HG03457 (cell line): ENCODE measurements around the gene JADE2.
"Not testable (repeated sequence)": the region's sequence is repeated elsewhere in the genome, so short reads cannot be mapped to it uniquely, and the experiment has no call there.

Experiments used
- ATAC-seq: cut with Tn5 transposase; IDR thresholded peaks from one replicate; pipeline ENCODE4 v1.9.1; 2021; ENCODE audit warnings: moderate number of reproducible peaks; ENCODE audit not compliant: unreplicated experiment

Gene JADE2

DNA sequence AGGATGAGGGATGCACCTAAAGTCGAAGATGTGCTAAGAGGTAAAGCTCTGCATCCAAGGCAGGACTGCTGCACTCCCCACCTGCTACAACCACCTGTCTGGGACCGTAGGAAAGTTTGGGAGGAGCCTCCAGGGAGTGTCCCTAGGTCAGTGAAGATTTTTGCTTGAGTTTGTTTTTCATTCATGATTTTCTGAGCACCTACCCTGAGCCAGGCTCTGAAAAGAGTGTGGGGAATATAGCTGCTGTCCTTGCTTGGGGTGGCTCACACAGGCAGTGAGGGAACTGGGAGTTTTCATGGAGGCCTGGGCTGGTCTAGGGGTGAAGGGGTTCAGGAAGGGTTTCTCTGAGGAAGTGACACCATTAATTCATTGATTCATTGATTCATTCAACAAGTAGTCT, 58.3 kb downstream of the JADE2 start:
- ATAC-seq, result no peak

DNA sequence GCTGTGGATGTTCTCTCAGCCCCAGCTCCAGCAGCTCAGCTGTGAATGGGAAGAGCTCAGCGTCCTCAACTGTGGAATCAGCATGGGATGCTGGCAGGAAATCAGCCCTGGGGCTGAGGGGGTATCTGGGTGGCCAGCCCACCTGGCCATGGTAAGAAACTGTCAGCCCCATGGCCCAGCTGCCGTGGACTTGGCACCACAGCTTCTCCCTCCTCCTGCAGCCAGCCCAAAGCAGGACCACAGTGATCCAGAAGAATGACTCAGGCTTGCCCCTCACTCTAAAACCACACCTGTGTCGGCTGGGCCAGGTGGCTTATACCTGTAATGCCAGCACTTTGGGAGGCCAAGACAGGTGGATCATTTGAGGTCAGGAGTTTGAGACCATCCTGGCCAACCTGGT, 59.2 kb downstream of the JADE2 start:
- ATAC-seq, result no peak

DNA sequence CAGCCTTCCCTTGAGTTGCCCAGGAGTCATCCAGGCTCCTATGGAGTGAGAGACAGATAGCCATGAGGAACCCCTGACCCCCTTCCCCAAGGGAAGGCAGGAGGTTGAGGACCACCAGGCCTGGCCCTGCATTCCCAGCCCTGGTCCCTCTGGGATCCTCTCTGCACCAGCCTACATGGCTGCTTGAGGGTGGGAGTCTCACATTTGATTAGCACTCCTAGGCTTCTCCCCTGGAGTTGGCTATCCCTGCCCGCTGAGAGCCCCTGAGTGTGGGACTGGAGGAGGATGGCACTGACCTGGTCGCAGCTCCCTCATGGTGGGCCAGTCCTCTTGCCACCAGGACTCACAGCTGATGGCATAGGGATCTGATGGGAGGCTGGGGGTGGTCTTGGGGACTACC, 60.5 kb downstream of the JADE2 start:
- no peak for ATAC-seq

DNA sequence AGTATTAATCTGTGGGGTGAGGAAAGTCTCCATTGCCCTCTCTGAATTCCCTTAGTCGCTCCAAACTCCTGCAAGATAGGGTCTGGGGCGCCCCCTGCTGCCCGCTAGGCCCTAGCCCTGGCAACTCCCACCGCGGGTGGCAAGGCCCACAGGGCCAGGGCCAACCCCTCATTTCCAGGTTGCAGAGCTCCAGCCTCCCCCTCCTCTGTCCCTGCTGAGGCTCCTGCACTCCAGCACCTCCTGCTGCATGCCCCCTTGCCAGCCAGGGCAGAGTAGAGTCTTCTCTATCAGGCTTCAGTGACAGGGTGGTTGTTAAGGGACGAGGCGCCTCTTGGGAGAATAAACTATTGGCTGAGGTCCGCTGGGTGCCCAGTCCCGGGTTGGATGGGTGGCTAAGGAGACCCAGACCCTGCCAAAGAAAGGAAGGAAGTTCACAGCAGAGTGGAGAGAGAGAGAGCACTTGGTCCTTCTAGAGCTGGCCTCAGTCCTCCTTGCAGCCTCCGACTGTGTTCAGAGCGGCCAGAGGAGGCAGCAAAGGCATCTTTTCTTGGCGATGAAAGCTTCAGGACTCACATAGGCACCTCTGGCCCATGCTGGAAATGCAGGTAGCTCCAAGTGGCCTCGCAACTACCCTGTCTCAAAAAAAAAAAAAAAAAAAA, 61.5 kb downstream of the JADE2 start:
- ATAC-seq, result peak; percentile 60

DNA sequence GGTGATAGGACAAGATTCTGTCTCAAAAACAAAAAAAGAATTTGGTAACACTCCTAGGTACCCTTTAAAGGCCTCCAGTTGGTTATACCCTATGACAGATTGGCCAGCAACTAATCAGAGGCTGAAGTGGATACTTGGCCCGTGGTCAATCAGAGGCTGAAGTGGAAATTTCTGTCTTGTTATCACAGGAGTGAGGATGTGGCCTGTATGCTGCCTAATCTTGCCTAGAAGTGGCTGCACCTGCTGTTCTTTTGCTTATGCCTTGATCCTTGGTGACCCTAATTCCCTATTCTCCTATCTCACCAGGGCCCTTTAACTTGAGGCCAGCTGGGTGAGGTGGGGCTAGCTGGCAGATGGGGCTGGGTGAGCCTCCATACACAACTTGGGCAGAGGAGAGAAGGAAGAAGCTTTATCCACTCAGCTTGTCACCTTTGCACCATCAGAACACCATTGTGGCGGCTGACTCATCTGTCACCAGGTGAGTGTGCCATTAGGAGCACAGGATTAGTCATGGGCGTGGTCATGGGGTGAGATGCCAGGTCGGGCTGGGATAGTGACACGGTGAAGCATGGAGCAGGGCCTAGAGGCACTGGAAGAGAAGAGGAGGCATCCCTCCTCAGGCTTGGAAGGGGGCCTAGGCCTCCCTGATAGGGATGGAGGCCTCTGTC, 65.7 kb downstream of the JADE2 start:
- no peak for ATAC-seq

DNA sequence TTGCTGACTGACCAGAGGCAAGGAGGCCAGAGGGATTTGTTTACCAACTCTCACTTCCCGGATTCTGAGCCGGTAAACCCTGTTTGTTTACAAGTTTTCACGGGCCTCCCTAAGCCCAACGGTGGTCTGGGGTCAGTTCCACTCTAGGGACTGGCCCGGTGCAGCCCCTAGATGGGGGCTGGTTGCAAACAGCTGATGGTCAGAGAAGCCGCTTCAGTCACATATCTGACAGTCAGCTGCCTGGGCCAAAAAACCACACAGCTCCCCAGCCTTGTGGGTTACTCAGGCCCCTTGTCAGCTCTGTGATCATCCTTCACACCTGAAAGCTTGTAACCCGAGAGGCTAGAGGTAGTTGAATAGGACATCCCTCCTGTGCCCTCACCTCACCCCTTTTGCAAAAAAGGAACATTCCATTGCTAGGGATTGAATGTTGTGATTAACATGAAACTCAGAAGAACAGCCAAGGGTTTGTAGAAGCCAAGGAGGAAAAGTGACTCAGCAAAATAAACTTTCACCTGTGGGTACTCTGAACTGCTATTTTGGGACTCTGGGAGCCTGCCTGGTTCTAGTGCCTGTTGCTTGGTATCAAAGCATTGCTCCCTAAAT, 66.8 kb downstream of the JADE2 start:
- ATAC-seq, result no peak

DNA sequence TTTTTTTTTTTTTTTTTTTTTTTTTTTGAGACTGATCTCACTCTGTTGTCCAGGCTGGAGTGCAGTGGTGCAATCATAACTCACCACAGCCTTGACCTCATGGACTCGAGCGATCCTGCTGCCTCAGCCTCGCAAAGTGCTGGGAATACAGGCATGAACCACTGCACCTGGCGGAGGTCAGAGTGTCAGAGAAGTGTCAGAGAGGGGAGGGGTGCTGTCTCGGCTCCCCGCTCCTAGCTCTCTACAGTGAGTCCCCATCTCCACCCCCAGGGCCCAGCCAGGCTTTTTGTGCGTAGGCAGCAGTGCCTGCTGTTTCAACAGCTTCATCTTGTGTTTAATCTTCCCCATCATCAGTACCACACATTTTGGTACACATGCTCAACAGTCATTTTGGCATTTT, 68.9 kb downstream of the JADE2 start:
- ATAC-seq, result no peak

DNA sequence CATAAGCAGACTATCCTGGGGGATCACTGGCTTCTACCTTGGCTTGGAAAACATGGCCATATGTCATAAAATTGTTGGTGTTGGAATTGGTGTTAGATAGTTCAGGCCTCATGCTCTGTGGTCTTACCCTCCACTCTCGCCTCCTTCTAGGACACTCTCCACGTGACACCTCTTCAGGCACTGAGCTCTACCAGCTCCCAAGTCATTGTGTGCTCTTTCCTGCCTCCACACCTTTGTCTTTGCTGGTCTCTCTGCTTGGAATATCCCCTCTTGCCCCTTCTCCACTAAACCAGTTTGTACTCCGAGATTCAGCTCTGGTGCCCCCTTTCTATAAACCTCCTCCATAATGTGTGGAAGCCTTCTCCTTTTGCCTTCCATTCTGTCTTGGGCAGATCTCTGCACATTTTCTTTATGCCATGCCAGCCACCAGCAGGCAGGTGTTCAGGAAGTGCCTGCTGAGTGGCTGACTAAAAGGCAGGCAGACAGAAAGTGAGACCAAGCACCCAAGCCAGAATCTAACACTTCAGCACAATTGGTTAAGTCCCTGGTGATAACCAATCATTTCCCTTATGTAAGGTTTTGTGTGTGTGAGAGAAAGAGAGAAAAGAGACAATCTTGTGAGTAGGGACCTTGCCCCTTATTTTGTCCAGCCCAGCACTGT, 69.5 kb downstream of the JADE2 start:
- peak; percentile 38 for ATAC-seq

DNA sequence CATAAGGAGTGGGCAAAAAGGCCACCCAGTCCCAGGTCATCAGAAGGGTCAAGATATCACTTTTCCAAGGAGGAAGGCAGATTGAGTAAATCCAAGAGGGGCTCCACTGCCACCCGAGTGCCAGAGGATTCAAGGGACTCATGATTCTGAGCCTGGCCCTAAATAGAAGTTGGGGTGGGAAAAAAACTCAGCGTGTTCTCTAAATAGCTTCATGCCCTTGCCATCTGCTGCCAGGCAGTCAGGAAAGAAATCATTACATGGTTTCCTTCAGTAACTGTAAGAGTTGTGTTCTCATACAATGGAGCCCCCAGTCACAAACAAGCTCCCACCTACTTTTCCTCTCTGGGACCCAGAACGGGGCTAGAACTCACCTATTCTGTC, 70.0 kb downstream of the JADE2 start:
- ATAC-seq, result no peak

DNA sequence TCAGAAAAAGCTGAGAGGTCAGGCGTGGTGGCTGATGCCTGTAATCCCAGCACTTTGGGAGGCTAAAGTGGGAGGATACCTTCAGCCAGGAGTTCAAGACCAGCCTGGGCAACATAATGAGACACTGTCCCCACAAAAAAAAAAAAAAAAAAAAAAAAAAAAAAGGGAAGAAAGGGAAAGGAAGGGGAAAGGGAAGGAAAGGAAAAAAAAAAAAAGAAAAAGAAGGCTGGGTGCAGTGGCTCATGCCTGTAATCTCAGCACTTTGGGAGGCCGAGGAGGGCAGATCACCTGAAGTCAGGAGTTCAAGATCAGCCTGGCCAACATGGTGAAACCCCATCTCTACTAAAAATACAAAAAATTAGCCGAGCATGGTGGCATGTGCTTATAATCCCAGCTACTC, 74.3 kb downstream of the JADE2 start:
- not testable (repeated sequence) for ATAC-seq

DNA sequence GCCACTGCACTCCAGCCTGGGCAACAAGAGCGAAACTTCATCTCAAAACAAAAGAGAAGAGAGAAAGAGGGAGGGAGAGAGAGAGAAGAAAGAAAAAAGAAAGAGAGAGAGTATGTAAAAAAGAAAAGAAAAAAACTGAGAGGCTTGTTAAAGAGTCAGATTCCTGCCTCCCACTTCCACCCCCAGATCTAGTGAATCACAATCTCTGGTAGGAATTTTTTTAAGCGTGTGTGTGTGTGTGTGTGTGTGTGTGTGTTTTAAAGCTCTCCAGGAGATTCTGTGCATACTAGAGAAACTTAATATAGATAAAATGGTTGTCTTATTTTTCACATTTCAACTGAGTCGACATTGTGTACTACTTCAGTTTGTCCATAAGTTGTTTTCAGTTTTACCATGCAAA, 75.1 kb downstream of the JADE2 start:
- ATAC-seq, result no peak

DNA sequence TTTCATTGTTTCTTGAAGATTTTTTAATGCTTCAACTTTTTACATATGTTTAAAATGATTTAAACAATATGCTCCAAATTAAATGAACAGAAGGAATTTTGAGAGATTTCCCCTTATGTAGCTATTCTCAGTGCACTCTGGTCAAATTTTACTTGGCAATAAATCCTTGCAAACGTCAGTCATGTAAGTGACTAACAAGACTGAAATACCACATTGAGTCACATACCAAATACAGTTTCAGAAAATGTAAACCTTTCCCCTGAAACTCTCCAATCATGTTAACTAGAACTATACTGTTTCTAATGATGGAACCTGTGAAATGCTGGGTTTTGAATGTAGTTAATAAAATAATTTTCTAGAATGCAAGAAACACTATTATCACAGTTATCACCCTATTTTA, 77.6 kb downstream of the JADE2 start:
- ATAC-seq, result no peak

DNA sequence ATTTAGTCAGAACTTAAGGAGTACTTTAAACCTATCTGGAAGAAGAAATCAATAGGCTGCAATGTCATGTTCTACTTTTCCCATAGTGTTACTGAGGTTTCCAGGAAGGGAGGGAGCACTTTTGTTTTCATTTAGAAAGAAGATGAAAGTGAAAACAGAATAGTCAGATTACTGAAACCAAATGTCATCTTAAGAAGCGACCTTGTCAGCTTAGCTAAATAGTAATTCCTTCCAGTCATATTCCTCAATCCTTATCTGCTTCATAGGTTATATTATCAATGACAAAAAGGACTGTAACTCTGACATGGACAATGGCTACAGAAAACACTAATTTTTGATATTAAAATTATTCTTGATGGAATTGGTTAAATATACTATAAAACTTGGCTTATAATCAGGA, 79.4 kb downstream of the JADE2 start:
- no peak for ATAC-seq

DNA sequence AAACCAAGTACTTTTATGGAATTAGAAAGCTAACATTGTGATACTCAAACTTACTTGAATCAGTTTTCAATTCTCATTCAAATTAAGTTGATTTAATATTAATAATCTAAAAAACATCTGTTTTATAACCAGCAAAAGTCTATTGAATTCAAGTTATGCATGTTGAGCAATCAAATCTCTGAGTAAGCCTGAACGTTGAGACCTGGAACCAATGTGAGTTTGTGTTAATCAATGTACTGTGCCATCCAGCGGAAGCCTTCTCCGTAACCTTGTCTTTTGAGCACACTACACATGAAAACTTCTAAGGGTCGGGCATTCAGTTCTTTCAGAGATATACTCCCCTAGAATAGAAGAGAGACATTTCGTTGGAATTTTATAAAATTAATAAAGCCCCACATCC, 81.3 kb downstream of the JADE2 start:
- no peak for ATAC-seq

DNA sequence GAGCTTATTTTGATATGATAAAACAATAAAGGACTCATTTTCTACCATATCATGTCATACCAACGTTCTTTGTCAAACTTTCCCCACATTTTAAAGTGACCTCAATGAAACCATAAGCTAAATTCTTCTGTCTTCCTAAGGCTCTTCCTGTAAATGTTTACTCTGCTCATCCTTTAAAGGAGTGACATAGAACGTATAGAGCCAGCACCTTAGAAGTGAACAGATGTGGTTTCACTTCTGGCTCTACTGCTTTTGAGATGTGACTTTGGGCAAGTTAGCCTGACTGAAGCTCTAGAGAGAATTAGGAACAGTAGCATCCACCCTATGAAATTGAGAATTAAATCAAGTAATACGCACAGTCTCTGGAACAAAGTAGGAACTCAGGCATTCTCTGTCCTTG, 83.1 kb downstream of the JADE2 start:
- no peak for ATAC-seq

DNA sequence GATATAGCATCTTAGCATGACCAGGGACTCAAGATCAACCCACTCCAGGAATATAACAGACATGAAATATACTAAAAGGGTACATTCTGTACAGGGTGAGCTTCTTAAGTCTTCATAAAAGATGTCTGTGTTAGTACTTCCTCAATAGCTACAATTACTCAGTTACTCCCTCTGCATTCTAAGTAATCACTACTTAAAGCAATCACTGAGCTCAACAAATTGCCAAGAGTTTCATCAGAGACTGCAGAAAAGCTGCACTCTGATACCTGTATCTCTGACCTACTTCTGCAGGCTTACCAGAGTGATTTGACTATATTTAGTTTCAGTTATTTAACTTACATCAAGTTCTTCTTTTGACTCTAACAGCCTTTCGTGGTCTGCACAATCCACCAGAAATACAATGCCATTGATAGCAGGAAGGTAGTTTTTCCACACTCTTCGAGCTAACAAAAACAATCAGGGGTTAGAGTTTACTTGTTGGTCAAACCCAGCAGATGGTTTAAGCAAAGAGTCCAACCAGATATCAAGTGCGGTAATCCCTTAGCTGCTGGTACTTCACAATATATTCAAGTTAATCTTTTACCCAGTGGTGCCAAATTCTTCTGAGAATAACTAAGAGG, 83.9 kb downstream of the JADE2 start:
- ATAC-seq, result no peak

DNA sequence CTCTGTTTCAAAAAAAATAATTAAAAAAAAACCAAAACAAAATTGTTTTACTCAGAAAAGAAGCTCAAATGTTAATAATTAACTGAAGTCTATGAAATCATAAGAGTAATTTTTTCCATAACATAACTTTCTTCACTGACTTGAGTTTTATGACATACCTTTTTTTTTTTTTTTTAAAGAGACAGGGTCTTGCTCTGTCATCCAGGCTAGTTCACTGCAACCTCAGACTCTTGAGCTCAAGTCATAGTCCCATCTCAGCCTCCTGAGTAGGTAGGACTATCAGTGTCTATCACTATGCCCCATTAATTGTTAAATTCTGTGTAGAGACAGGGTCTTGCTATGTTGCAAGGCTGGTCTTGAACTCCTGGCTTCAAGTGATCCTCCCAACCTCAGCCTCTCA, 85.3 kb downstream of the JADE2 start:
- ATAC-seq, result no peak

DNA sequence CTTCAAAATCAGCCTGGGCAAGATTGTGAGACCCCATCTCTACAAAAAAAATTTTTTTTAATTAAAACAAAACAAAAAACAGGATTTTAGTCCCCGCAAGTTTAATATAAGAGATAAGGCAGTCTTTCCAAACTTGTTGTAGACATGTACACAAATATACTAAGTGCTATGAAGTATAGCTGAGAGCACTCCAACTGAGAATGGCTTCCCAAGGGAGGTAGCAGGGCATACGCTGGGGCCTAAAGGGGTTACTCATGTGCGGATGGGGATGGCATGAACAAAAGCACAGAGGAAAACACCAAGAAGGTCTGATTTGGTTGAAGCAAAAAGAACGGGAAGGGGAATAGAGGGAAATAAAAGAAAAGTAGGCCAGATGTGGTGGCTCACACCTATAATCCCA, 86.0 kb downstream of the JADE2 start:
- ATAC-seq, result no peak

DNA sequence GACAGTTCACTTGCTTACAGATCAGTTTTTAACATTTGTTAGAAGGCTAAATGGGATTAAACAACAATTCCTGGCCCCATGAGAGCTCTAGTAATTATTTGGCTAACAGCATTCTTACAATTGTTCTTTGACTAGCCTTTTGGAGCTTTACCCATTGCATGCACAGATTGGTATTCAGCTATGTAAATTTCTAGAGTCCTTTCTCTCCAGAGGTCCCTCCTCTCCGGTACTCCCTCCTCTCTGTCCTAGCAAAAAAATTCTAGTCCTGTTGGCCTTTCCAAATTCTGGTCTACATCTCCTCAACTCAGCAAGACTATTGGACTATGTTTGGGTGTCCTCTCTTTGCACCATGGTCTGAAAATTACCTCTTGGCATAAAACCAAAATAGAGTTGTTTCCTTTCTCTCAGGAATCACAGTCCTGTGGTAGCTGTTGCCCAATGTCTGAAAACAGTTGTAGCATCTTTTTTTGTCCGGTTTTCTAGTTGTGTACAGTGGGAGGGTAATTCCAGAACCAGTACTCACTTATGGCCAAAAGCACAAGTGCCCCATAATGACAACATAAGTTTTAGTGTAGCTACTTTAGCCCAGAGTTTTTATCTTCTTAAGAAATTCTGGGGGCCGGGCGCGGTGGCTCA, 89.1 kb downstream of the JADE2 start:
- no peak for ATAC-seq

DNA sequence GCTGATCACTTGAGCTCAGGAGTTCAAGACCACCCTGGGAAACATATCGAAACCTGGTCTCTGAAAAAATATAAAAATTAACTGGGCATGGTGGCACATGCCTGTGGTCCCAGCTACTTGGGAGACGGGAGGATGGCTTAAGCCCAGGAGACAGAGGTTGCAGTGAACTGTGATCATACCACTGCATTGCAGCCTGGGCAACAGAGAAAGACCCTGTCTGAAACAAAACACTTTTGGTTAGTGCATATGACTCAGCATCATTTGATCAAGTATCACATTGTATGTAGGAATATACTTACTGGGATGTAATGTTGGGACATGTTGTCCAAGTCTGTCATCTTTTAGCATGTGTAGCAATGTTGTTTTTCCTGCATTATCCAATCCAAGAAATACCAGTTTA, 95.2 kb downstream of the JADE2 start:
- no peak for ATAC-seq

DNA sequence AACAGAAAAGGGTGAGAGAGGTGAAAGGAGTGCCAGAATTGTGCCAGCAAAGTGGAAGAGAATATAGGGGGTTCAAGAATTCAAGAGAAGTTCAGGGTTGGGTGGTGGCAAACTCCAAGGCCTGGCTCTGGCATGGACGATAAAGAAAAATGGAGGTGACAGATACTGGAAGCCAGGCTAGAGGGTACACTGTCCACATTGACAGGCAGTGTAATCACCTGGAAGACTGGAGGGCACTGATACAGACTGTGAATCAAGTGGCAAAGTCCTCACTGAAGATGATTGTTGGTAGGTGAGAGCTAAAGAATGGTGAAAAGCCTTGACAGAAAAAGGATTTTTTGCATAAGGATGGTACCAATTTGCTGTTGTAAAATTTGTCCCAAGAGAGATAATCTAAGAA, 100.1 kb downstream of the JADE2 start:
- ATAC-seq, result no peak
